ENCODE results near the gene FCRL2.

Gene FCRL2

DNA sequence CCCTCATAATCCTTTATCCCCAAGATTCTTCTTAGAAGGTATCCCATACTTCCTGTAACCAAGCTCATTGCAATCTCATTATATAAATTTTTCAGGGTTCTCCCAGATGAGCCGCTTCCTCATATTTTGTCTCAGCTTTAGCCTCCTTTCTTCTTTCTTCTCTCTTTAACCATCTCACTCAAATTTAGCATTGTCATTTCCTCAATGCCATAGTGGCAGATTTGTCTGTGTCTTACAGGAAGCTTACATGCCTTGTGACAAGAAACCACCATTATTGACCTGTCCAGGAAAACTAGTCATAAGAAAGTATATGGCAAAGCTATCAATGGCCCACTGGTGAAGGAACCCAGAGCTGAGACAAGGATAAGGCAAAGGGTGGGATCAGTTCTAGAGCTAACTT, 6.0 kb upstream of the FCRL2 start:
- no peak overlapping the region for H3K27ac ChIP-seq (ENCODE audit: low read length)
- H3K27me3 ChIP-seq (ENCODE audit: control insufficient read depth in 1 of 2, insufficient read depth in 2 of 2, low read length in 2 of 2): no peaks in the 10 kb centered on the region

DNA sequence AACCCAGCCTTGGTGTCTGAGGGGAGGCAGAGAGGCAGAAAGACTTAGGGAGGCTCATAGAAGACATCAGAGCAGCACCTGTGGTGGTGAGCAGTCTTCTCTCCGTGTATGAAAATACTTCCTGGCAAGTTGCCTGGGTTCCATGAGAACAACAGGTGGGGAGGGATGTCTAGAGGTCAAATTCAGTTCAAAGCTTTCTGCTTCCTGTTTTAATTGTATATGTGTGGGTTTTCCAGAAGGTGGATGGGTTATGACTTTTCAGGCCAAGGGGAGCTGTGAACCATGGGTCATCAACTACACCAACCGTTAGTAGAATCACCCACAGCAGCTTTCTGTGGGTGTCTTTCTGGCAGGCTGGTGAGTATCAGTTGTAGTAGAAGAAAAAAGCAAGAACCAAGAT, 4.1 kb upstream of the FCRL2 start:
- H3K4me3 ChIP-seq (ENCODE audit: low read length in 2 of 2): no peak overlapping the region
- no peaks in the 10 kb centered on the region for H3K27me3 ChIP-seq (ENCODE audit: control insufficient read depth in 1 of 2, insufficient read depth in 2 of 2, low read length in 2 of 2)
- no peak overlapping the region for H3K27ac ChIP-seq (ENCODE audit: low read length)
- no peaks in the 10 kb centered on the region for H3K9me3 ChIP-seq (ENCODE audit: control insufficient read depth in 2 of 2, low read length in 2 of 2)
- H3K4me1 ChIP-seq (ENCODE audit: control insufficient read depth, insufficient read depth, low read length): no peaks in the 10 kb centered on the region
- no peaks in the 10 kb centered on the region for H3K36me3 ChIP-seq (ENCODE audit: control insufficient read depth in 2 of 2, insufficient read depth in 2 of 2, low read length in 2 of 2)
- no peak overlapping the region for H3K9ac ChIP-seq (ENCODE audit: low read length in 2 of 2)

More for the DNA sequence above, 6.0 kb upstream of the FCRL2 start:
- Histone ChIP-seq H3K9ac (ENCODE audit: low read length in 2 of 2) (no peak overlapping the region), H3K4me1 (ENCODE audit: control insufficient read depth, insufficient read depth, low read length) (no peaks in the 10 kb centered on the region), H3K4me3 (ENCODE audit: low read length in 2 of 2) (no peak overlapping the region), H3K36me3 (ENCODE audit: control insufficient read depth in 2 of 2, insufficient read depth in 2 of 2, low read length in 2 of 2) (no peaks in the 10 kb centered on the region), H3K9me3 (ENCODE audit: control insufficient read depth in 2 of 2, low read length in 2 of 2) (no peaks in the 10 kb centered on the region)

DNA sequence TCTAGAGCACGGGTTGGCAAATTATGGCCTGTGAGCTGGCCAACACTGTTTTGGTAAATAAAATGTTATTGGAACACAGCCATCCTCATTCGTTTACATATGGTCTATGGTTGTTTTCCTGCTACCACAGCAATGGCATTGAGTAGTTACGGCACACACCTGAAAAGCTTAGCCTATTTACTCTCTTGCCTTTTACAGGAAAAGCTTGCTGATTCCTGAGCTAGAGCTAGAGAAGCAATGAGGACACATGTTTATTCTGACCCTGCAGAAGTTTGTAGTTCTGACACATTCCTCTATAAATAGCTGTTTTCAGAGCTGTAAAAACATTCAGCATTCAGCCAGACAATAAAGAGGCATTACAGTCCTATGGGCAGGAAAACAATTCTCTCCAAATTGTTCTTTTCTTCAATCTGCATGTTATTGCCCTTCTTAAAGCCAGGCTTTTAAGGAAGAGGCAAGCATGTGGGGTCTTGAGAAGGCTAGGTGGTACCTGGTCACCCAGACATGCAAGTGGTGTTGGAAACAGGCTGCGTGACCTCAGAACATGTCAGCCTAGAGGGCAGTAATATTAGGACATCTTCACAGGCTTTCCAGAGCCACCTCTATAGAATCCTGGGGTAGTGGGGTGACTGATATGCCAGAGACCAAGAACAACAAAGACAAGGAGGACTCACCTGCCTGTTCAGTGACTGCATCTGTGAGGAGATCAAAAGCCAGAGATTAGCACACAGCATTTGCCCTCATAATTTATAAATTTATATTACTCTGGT, 1.6 kb downstream of the FCRL2 start:
- Histone ChIP-seq H3K27me3 (ENCODE audit: control insufficient read depth in 1 of 2, insufficient read depth in 2 of 2, low read length in 2 of 2) (no peaks in the 10 kb centered on the region), H3K27ac (ENCODE audit: low read length) (no peak overlapping the region), H3K9me3 (ENCODE audit: control insufficient read depth in 2 of 2, low read length in 2 of 2) (peaks cover 0 to 2% of the 10 kb centered on the region in 2 donors), H3K4me3 (ENCODE audit: low read length in 2 of 2) (no peak overlapping the region), H3K9ac (ENCODE audit: low read length in 2 of 2) (no peak overlapping the region), H3K4me1 (ENCODE audit: control insufficient read depth, insufficient read depth, low read length) (no peaks in the 10 kb centered on the region), H3K36me3 (ENCODE audit: control insufficient read depth in 2 of 2, insufficient read depth in 2 of 2, low read length in 2 of 2) (no peaks in the 10 kb centered on the region)

DNA sequence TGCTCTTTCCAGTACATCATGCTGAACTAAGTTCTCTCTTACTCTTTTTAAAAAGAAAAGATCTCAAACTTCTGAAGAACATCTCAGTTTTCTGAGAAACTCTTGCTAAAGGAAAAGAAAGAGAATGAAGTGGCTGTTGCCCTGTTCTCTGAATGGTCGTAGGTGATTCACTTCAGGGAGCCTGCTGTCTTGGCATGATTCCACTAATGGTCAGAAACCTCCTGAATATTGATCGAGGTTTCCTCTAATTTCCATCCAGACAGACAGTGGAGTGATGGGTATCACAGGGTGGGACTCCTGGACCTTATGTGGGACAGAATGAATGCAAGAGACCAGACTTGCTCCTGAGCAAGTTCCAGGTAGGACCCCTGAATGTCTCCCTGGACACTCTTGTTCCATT, 2.5 kb downstream of the FCRL2 start:
- Histone ChIP-seq H3K27ac (ENCODE audit: low read length) (no peak overlapping the region), H3K4me3 (ENCODE audit: low read length in 2 of 2) (no peak overlapping the region), H3K36me3 (ENCODE audit: control insufficient read depth in 2 of 2, insufficient read depth in 2 of 2, low read length in 2 of 2) (no peaks in the 10 kb centered on the region), H3K4me1 (ENCODE audit: control insufficient read depth, insufficient read depth, low read length) (no peaks in the 10 kb centered on the region), H3K9ac (ENCODE audit: low read length in 2 of 2) (no peak overlapping the region), H3K9me3 (ENCODE audit: control insufficient read depth in 2 of 2, low read length in 2 of 2) (peaks cover 0 to 2% of the 10 kb centered on the region in 2 donors), H3K27me3 (ENCODE audit: control insufficient read depth in 1 of 2, insufficient read depth in 2 of 2, low read length in 2 of 2) (no peaks in the 10 kb centered on the region)

- H3K4me3 ChIP-seq (ENCODE audit: low read length in 2 of 2): no peak overlapping the region
- no peaks in the 10 kb centered on the region for H3K27me3 ChIP-seq (ENCODE audit: control insufficient read depth in 1 of 2, insufficient read depth in 2 of 2, low read length in 2 of 2)
- H3K9me3 ChIP-seq (ENCODE audit: control insufficient read depth in 2 of 2, low read length in 2 of 2): peaks cover 0 to 2% of the 10 kb centered on the region in 2 donors
- H3K27ac ChIP-seq (ENCODE audit: low read length): no peak overlapping the region
- H3K4me1 ChIP-seq (ENCODE audit: control insufficient read depth, insufficient read depth, low read length): no peaks in the 10 kb centered on the region
- no peaks in the 10 kb centered on the region for H3K36me3 ChIP-seq (ENCODE audit: control insufficient read depth in 2 of 2, insufficient read depth in 2 of 2, low read length in 2 of 2)
- H3K9ac ChIP-seq (ENCODE audit: low read length in 2 of 2): no peak overlapping the region
Observed at GRCh38 chr1:157773493-157774350, 3.2 kb downstream of the FCRL2 start.

GRCh38 chr1:157771661-157772425, 5.1 kb downstream of the FCRL2 start:
- Histone ChIP-seq H3K4me1 (ENCODE audit: control insufficient read depth, insufficient read depth, low read length) (no peaks in the 10 kb centered on the region), H3K27ac (ENCODE audit: low read length) (no peak overlapping the region), H3K4me3 (ENCODE audit: low read length in 2 of 2) (no peak overlapping the region), H3K36me3 (ENCODE audit: control insufficient read depth in 2 of 2, insufficient read depth in 2 of 2, low read length in 2 of 2) (no peaks in the 10 kb centered on the region), H3K9me3 (ENCODE audit: control insufficient read depth in 2 of 2, low read length in 2 of 2) (peaks cover 0 to 2% of the 10 kb centered on the region in 2 donors), H3K27me3 (ENCODE audit: control insufficient read depth in 1 of 2, insufficient read depth in 2 of 2, low read length in 2 of 2) (no peaks in the 10 kb centered on the region), H3K9ac (ENCODE audit: low read length in 2 of 2) (no peak overlapping the region)

DNA sequence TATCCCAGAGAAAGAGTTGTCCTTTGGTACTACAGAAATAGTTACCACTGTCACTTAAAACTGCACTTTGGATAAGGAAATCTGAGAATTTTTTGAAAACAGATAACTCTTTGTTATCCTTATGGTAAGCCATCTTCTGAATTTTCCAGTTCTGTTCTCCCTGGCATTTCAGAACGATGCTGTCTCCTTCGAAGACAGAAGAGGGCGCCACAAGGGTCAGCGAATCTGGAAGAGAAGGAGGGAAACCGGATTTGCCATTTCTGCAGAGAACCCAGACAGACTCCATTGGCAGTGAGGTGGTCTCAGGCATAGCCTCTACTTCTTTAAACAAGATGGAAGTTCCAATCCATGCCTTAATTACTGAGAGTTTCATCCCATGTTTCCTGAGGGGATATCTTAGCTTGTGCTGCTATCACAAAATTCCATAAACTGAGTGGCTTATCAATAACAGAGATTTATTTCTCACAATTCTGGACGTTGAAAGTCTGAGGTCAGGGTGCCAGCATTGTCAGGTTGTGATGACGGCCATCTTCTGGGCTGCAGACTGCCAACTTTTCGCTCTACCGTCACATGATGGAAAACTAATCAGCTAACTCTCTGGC, 6.4 kb downstream of the FCRL2 start:
- Histone ChIP-seq H3K4me3 (ENCODE audit: low read length in 2 of 2) (no peak overlapping the region), H3K27ac (ENCODE audit: low read length) (no peak overlapping the region), H3K9ac (ENCODE audit: low read length in 2 of 2) (no peak overlapping the region), H3K9me3 (ENCODE audit: control insufficient read depth in 2 of 2, low read length in 2 of 2) (peaks cover 0 to 2% of the 10 kb centered on the region in 2 donors), H3K4me1 (ENCODE audit: control insufficient read depth, insufficient read depth, low read length) (no peaks in the 10 kb centered on the region), H3K27me3 (ENCODE audit: control insufficient read depth in 1 of 2, insufficient read depth in 2 of 2, low read length in 2 of 2) (no peaks in the 10 kb centered on the region), H3K36me3 (ENCODE audit: control insufficient read depth in 2 of 2, insufficient read depth in 2 of 2, low read length in 2 of 2) (no peaks in the 10 kb centered on the region)

- Histone ChIP-seq H3K27me3 (ENCODE audit: control insufficient read depth in 1 of 2, insufficient read depth in 2 of 2, low read length in 2 of 2) (no peaks in the 10 kb centered on the region), H3K9me3 (ENCODE audit: control insufficient read depth in 2 of 2, low read length in 2 of 2) (no peaks in the 10 kb centered on the region), H3K36me3 (ENCODE audit: control insufficient read depth in 2 of 2, insufficient read depth in 2 of 2, low read length in 2 of 2) (no peaks in the 10 kb centered on the region), H3K4me1 (ENCODE audit: control insufficient read depth, insufficient read depth, low read length) (no peaks in the 10 kb centered on the region), H3K4me3 (ENCODE audit: low read length in 2 of 2) (no peak overlapping the region), H3K27ac (ENCODE audit: low read length) (no peak overlapping the region), H3K9ac (ENCODE audit: low read length in 2 of 2) (no peak overlapping the region)
Observed at GRCh38 chr1:157766792-157767191, 10.1 kb downstream of the FCRL2 start.

GRCh38 chr1:157758018-157758417, 18.9 kb downstream of the FCRL2 start:
- Histone ChIP-seq H3K36me3 (ENCODE audit: control insufficient read depth in 2 of 2, insufficient read depth in 2 of 2, low read length in 2 of 2) (no peaks in the 10 kb centered on the region), H3K27me3 (ENCODE audit: control insufficient read depth in 1 of 2, insufficient read depth in 2 of 2, low read length in 2 of 2) (no peaks in the 10 kb centered on the region), H3K9me3 (ENCODE audit: control insufficient read depth in 2 of 2, low read length in 2 of 2) (no peaks in the 10 kb centered on the region), H3K27ac (ENCODE audit: low read length) (no peak overlapping the region), H3K4me3 (ENCODE audit: low read length in 2 of 2) (no peak overlapping the region), H3K4me1 (ENCODE audit: control insufficient read depth, insufficient read depth, low read length) (no peaks in the 10 kb centered on the region), H3K9ac (ENCODE audit: low read length in 2 of 2) (no peak overlapping the region)

- H3K27me3 ChIP-seq (ENCODE audit: control insufficient read depth in 1 of 2, insufficient read depth in 2 of 2, low read length in 2 of 2): no peaks in the 10 kb centered on the region
- H3K9ac ChIP-seq (ENCODE audit: low read length in 2 of 2): no peak overlapping the region
Observed at GRCh38 chr1:157753611-157754010, 23.3 kb downstream of the FCRL2 start.

More at GRCh38 chr1:157753611-157754010, 23.3 kb downstream of the FCRL2 start:
- H3K27ac ChIP-seq (ENCODE audit: low read length): no peak overlapping the region
- no peak overlapping the region for H3K4me3 ChIP-seq (ENCODE audit: low read length in 2 of 2)
- H3K4me1 ChIP-seq (ENCODE audit: control insufficient read depth, insufficient read depth, low read length): no peaks in the 10 kb centered on the region
- H3K9me3 ChIP-seq (ENCODE audit: control insufficient read depth in 2 of 2, low read length in 2 of 2): no peaks in the 10 kb centered on the region
- no peaks in the 10 kb centered on the region for H3K36me3 ChIP-seq (ENCODE audit: control insufficient read depth in 2 of 2, insufficient read depth in 2 of 2, low read length in 2 of 2)

All from stomach smooth muscle (tissue), 2 donors.